IPS DF 19.7 (cell line): ENCODE measurements around the gene SLN.

Experiments
- DNase-seq: peaks from one replicate; pipeline ENCODE4 v3.0.0-alpha.2; 2013; ENCODE audit warnings: low read depth, low spot score

The SLN gene

DNA sequence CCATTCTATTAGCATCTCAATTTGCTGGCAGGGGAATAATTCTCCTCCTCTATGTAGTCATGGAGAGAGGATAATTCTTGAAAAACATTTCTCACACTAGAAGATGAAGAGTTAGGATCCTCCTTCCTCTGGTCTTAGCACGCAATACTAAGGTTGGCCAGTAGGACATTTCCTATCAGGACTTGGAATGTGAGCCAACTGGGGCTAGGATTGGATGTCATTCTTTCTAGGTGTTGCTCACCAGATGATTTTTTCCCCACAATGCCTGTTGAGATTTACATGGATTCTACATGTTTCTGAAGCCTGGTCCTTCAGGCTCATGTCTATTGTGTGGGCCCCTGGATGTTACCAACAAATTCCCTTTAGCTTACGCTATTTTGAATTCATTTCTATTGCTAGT, 28.0 kb downstream of the SLN start:
- DNase-seq = no peak

GRCh38 chr11:107683061-107683460, 28.8 kb downstream of the SLN start:
- no peak for DNase-seq

- no peak for DNase-seq
These were observed 29.3 kb downstream of the SLN start for GRCh38 chr11:107682572-107682971.

DNA sequence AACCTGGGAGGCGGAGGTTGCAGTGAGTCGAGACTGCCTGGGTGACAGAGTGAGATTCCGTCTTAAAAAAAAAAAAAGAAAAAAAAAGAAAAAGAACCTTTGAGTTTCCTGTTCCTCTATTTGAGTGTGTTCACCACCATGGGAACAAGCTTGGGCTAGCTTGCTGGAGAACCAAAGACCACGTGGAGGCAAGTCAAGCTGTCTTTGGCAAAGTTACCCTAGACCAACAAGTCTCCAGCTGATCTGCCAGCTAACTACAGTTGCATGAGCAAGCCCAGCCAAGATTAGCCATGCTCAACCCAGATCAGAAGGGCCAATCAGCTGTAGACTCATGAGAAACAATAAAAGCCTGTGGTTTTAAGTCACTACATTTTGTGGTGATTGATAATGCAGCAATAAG, 29.7 kb downstream of the SLN start:
- no peak for DNase-seq

GRCh38 chr11:107679255-107680024, 32.4 kb downstream of the SLN start:
- no peak for DNase-seq

DNA sequence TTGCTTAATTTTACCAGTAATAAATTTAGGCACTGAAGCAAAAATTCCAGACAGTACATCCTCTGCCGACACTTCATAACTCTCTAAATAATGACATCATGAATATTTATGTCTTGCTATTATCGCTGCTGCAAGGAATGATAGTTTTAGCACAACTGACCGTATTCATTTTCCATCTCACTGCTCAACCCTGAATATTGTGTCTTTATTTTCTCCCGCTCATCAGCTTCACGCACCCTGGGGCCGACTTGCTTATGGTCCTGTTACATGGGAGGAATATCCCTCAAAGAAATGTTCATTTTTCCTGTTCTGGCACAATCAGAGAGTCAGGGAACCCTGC, 33.3 kb downstream of the SLN start:
- no peak for DNase-seq

GRCh38 chr11:107677924-107678631, 33.8 kb downstream of the SLN start:
- DNase-seq = no peak

GRCh38 chr11:107676336-107677057, 35.4 kb downstream of the SLN start:
- DNase-seq = no peak

DNA sequence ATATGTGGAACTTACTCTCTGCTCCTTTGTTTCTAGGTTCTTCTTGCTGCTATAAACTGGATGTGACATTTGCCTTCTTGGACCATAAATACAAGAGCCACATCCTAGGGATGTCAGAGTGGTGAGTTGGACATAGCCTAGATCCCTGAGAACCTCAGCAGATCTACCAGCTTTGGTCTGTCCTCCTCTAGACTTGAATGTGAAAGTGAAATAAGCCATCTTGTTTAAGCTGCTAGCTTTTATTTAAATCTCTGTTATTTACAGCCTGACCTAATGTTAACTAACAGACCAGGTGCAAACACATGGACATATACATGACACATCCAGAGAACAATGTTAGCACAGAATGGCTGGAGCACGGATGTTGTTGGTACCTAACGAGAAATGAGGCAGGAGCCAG, 36.0 kb downstream of the SLN start:
- no peak for DNase-seq

GRCh38 chr11:107669893-107670601, 41.8 kb downstream of the SLN start:
- no peak for DNase-seq

DNA sequence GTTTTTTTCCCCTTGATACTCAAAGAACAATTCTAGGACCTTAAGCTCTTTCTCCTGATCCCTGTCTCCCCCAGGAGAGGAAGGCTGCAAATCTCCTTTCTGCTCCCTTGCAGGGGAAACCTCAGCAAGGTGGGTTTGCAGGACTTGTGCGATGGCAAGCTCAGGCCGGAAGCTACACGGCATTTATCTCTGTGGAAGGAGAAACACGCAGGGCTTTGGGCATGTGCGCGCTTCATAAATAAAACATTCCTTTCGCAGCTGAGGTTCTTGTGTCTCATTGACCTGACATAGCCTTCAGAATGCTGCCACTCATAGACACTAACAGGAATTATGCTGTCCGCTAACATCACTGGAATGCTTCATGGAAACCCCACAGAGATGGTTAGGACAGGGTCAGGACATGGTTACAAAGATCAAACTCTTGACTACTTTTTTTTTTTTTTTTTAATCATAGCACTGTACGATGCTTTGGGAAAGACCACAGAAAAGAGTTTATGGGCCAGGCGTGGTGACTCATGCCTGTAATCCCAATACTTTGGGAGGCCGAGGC, 42.6 kb downstream of the SLN start:
- no peak for DNase-seq

- no peak for DNase-seq
These were observed 44.8 kb downstream of the SLN start for GRCh38 chr11:107666911-107667613.

DNA sequence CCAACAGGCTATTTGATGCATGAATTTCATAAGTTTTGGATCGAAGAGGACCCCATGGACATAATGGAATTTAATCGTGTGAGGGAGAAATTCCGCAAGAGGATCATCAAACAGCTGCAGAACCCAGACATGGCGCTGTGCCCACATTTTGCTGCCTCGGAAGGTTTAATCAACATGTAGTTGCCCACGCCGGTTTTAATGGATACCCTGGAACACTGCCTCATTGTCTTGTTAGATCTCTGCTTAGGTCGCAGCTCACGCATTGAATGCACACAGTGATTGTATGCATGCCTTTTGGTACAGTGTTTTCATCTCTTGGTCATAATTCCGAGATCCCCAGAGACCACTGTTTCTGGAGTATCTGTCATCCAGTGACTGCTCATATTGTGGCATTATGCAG, 46.8 kb downstream of the SLN start:
- DNase-seq = no peak

DNA sequence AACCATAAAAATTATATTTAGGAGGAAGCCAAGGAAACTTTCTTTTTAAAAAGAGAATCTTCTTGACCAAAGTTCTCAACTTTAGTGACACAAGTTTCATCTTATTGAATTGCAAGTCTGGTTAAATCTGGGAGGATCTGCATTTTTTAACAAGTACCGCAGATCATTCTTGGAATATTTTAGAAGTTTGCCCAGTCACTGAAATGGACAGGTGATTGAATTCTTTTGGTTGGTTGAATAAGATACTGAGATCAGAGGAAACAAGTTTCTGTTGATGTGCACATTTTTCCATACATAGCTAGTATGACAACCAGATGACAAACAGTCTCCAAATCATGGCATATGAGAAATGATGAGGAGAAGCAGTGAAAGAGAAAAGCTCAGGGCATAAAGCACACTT, 50.2 kb downstream of the SLN start:
- no peak for DNase-seq

GRCh38 chr11:107660066-107660465, 51.8 kb downstream of the SLN start:
- DNase-seq = no peak

DNA sequence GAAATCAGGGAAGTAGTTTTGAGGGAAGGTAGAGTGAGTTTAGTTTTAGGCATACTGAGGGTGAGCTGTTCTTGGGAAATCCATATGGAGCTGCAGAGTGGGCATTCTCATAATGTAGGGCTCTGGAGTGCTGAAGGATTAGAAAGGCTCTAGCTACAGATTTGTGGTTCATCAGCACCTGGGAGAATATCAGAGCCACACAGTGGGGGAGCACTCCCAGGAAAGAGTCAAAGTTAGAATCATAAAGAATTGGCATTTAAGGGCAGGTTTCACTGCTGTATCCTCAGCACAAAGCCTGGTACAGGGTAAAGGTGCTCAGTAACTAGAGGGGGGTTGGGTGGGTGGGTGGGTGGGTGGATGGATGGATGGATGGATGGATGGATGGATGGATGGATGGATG, 52.5 kb downstream of the SLN start:
- DNase-seq = no peak
